Measurements from ENCODE around the gene SLC8B1. TPM values are rescaled to one million over a fixed set of nuclear protein-coding genes. Genes with fewer than 3 reads are reported as not detected.

The SLC8B1 gene
- total and polyA plus RNA-seq, 2 donors from 2014 or later = 18.6 to 61.5 TPM

DNA sequence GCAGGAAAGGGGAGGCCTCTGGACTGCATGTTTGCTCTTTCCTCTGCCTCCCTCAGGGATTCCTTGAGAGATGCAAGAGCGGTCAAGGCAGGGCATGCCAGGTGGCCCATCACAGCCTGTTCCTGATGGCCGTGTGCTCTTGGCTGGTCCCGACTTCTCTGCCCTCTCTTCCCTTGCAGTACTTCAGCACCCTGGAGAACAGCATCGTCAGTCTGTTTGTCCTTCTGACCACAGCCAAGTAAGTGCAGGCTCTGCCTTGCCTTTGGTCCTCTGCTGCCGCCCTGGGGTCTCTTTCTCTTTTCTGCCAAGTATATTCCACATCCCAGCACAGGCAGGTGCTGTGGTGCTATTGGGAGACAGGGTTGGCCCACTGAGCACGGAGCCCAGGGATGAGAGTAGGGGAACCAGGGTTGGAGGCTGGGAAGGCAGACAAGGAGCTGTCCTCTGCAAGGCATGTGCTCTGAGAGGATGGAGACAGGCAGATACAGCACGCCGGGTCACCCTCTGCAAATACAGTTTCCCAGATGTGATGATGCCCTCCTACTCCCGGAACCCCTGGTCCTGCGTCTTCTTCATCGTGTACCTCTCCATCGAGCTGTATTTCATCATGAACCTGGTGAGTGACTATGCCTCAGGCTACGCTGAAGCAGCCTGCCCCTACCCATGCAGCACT is 61.7 kb downstream of the SLC8B1 start:
- H3K9ac ChIP-seq (ENCODE audit: low read length in 3 of 3) = no peak overlapping the region
- TF ChIP-seq CTCF (IDR thresholded peaks at IDR 0.05; ENCODE audit: borderline replicate concordance, extremely low read depth, insufficient read depth) = no peak
- peaks cover 0 to 70% (median 44%) of the 10 kb centered on the region in 3 donors for H3K36me3 ChIP-seq (ENCODE audit: control insufficient read depth in 2 of 3, insufficient read depth in 3 of 3, low read length in 3 of 3)
- no peak overlapping the region for H3K27ac ChIP-seq (ENCODE audit: low read depth in 2 of 2, low read length in 2 of 2)
- no peaks in the 10 kb centered on the region for H3K9me3 ChIP-seq (ENCODE audit: control insufficient read depth in 2 of 3, insufficient read depth in 1 of 3, low read length in 3 of 3)
- no peaks in the 10 kb centered on the region for H3K27me3 ChIP-seq (ENCODE audit: control insufficient read depth, insufficient read depth, low read length)
- FAIRE-seq = no peak
- intact Hi-C loops (cut with DNase I) = no loop called here
- DNase-seq = no peak
- H3K4me3 ChIP-seq (ENCODE audit: low read length in 3 of 3) = no peak overlapping the region
- H3K4me1 ChIP-seq (ENCODE audit: control insufficient read depth in 2 of 3, insufficient read depth in 2 of 3, low read depth in 1 of 3, low read length in 3 of 3) = peaks cover 0 to 10% (median 2%) of the 10 kb centered on the region in 3 donors

DNA sequence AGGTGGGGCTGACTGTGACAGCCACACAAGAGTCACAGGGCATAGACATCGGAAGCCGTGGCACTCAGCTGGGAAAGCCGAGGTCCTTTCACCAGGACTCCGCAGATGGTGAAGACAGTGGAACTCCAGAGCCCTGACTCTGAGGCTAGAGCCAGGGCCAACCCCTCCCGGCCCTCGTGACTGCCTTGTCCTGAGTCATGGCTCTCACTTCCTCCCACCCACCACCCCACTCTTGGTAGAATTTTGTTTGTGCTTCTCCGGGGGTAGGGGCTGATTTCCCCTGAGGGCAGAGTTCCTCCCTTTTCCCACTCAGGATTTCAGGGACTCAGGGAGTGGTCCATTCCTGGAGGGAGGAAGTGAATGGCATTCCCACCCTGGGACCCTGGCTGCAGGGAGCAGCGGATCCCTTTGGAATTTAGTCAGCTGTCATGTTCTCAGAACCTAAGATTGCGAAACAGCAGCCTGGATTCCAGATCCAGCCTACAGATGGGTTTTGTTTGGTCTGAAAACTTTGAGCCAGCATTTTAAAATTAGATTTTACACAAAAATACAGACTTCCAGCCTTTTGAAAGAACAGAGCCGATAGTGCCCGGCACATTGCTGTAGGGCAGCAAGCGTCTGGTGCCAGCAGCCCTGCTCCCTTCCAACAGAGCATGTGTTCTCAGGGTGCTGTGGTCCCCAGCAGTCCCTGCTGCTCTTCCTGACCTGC is 62.9 kb downstream of the SLC8B1 start:
- H3K9ac ChIP-seq (ENCODE audit: low read length in 3 of 3) = no peak overlapping the region
- H3K9me3 ChIP-seq (ENCODE audit: control insufficient read depth in 2 of 3, insufficient read depth in 1 of 3, low read length in 3 of 3) = no peaks in the 10 kb centered on the region
- no peak for TF ChIP-seq CTCF (IDR thresholded peaks at IDR 0.05; ENCODE audit: borderline replicate concordance, extremely low read depth, insufficient read depth)
- H3K27ac ChIP-seq (ENCODE audit: low read depth in 2 of 2, low read length in 2 of 2) = peak overlapping the region; percentile 66 to 71
- peaks cover 3 to 67% (median 42%) of the 10 kb centered on the region in 3 donors for H3K36me3 ChIP-seq (ENCODE audit: control insufficient read depth in 2 of 3, insufficient read depth in 3 of 3, low read length in 3 of 3)
- H3K4me1 ChIP-seq (ENCODE audit: control insufficient read depth in 2 of 3, insufficient read depth in 2 of 3, low read depth in 1 of 3, low read length in 3 of 3) = peaks cover 0 to 10% (median 2%) of the 10 kb centered on the region in 3 donors
- intact Hi-C loops (cut with DNase I) = no loop called here
- DNase-seq (peak in 2 of 5 donors; percentile 60 to 92), FAIRE-seq (no peak)
- H3K27me3 ChIP-seq (ENCODE audit: control insufficient read depth, insufficient read depth, low read length) = no peaks in the 10 kb centered on the region
- H3K4me3 ChIP-seq (ENCODE audit: low read length in 3 of 3) = no peak overlapping the region

DNA sequence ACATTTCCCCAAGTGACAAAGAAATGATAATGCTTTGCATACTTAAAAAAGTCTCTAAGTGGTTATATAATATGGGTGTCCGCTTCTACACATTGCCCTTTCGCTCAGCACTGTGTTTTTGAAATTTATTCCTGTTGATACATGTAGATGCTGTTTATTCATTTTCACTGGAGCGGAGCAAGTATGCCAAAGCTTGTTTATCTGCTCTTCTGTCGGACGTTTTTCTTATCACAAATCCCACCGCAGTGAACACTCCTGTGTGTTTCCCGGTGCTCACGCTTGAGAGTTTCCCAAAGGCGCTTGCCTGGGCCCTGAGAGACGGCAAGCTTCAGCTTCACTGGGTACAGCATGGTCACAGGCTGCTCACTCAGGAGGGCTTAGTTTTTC is 63.5 kb downstream of the SLC8B1 start:
- Histone ChIP-seq H3K4me3 (ENCODE audit: low read length in 3 of 3) (no peak overlapping the region), H3K4me1 (ENCODE audit: control insufficient read depth in 2 of 3, insufficient read depth in 2 of 3, low read depth in 1 of 3, low read length in 3 of 3) (peaks cover 0 to 10% (median 2%) of the 10 kb centered on the region in 3 donors), H3K27ac (ENCODE audit: low read depth in 2 of 2, low read length in 2 of 2) (peak overlapping the region; percentile 66 to 71), H3K27me3 (ENCODE audit: control insufficient read depth, insufficient read depth, low read length) (no peaks in the 10 kb centered on the region), H3K9me3 (ENCODE audit: control insufficient read depth in 2 of 3, insufficient read depth in 1 of 3, low read length in 3 of 3) (no peaks in the 10 kb centered on the region), H3K9ac (ENCODE audit: low read length in 3 of 3) (no peak overlapping the region), H3K36me3 (ENCODE audit: control insufficient read depth in 2 of 3, insufficient read depth in 3 of 3, low read length in 3 of 3) (peaks cover 3 to 67% (median 42%) of the 10 kb centered on the region in 3 donors)
- no peak for TF ChIP-seq CTCF (IDR thresholded peaks at IDR 0.05; ENCODE audit: borderline replicate concordance, extremely low read depth, insufficient read depth)
- peak in 1 of 5 donors; percentile 29 for DNase-seq
- intact Hi-C loops (cut with DNase I) = no loop called here
- FAIRE-seq = no peak
